GM19463 (cell line): ENCODE data around the gene LSM7.

ENCODE experiments used
- ATAC-seq: cut with Tn5 transposase; IDR thresholded peaks from one replicate; pipeline ENCODE4 v1.9.1; 2021; ENCODE audit warnings: mild to moderate bottlenecking, moderate library complexity; ENCODE audit not compliant: unreplicated experiment

Gene LSM7

DNA sequence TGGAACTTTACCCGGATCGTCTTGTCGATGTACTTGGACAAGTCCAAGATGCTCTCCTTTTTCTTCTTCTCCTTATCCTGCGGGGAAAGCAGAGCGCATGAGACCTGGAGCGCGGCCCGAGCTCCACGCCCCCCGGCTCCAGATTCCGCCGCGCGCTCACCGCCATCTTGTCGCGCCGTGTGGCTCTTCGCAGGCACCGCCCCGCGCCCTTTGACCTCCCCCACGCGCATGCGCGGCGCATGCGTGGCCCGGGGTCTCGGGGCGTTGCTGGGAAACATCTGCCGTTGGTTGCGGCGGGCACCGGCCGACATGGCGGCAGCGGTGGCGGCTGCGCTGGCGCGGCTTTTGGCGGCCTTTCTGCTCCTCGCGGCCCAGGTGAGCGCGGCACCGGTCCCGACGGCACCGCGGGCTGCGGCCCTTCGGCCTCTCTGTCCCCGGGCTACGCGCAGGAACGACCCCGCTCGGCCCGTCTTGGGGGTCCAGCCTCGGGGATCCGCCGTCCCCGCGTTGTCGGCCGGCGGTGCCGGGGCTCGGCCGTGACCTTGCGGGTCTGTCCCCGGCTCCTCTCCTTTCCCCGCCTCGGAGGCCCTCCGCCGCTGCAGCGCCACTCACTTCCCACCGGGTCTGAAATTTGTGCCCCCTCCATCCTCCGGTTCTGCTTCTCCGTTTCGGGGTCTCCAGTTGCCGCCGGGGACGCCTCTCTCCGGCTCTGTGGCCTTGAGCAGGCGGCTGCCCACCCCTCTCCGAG is at the start of gene LSM7, which contains the start of gene SPPL2B:
Gene LSM7 (minus strand): TSS at position 186 of the 748 bp plus-strand sequence. CDS start 20 bp downstream, at position 166.
Gene SPPL2B (plus strand): TSS at position 284 of the 748 bp plus-strand sequence. CDS start 26 bp downstream, at position 310.
- ATAC-seq = peak; percentile 63

DNA sequence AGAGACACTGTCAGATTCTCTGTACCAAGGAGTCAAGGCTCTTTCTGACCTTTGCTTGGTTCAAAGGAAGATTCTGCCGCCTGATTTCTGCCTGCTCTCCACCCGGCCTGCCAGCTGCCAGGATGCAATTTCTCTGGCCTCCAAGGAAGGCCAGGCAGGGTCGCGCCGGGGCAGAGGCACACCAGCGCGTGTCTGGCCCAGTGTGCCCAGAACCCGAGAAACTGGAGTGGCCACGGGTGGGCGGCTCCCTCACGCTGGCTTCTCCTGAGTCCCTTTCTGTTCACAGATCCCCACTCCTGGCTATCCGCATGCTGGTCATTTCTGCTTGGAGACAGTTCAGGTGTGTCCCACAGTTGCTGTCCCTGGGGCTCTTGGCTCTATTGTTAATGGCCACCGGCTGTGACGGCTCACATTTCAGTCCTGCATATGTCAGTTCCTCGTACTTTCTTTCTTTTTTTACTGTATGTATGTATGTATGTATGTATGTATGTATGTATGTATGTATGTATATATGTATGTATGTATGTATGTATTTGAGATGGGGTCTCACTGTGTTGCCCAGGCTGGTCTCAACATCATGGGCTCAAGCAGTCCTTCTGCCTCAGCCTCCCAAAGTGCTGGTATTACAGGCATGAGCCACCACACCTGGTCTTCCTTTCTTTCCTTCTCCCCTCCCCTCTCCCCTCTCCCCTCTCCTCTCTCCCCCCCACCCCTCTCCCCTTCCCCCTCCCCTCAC is 48.6 kb upstream of the LSM7 start:
- no peak for ATAC-seq

DNA sequence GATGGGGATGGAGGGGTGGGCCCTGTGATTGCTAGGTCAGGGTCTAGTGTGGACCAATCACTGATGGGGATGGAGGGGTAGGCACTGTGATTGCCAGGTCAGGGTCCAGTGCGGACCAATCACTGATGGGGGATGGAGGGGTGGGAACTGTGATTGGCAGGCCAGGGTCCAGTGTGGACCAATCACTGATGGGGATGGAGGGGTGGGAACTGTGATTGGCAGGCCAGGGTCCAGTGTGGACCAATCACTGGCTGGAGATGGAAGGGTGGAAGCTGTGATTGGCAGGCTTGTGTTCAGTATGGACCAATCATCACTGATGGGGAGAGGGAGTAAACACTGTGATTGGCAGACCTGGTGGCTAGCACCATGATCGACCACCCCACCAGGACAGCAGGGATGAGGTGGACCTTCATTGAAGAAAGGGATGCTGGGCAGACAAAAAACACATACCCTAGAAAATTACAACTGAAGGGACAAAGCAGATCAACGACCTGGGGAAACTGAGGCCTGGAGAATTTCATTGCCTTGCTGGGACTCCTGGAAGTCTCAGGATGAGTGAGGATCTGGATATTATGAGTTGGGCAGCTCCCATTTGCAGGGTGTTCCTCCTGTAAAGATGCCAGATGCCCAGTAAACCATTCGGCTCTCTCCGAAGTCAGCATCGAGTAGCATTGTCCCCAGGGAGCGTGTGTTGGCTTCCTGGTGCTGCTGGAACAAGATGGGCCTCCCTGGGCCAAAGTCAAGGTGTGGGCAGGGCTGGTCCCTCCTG is 47.2 kb upstream of the LSM7 start:
- ATAC-seq = no peak

DNA sequence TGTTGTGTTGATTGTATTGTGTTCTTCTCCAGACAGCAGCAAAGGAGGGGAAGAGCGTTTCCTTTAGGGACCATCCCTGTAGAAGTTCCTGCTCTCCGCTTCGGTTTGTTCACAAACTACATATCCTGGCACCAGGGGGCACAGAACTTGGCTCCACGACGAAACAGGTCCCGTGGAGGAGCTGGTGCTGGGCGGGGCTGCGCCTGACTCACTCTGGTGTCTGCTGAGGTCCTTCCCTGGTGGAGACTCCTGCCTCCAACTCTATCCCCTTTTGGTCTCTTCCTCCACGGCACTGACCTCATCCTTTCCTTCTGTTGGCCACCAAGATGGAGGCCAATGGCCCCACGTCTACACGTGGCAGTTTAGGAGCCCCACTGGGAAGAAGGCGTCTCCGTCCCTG is 46.4 kb upstream of the LSM7 start:
- no peak for ATAC-seq

DNA sequence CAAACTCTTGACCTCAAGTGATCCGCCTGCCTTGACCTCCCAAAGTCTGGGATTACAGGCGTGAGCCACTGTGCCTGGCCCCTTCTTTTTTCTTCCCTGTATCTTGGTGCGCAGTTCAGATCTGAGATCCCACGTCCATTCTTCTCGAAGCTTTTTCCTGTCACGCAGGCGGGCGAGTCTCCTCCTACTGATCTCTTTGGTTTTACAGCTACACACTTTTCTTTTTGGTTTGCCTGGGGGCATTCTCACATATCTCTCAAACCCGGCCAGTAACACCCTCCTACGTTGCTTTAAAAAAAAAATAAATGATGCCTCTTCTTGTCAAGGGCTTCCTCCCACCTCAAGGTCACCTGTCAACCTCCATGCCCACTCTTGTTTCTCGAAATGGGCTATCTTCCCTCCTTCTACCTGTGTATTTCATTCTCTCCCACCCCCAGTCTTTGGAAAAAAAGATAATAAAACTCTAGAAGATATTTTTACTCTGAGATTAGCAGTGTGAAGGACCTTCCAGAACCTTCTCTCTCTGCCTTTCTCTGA is 43.8 kb upstream of the LSM7 start:
- ATAC-seq = no peak

DNA sequence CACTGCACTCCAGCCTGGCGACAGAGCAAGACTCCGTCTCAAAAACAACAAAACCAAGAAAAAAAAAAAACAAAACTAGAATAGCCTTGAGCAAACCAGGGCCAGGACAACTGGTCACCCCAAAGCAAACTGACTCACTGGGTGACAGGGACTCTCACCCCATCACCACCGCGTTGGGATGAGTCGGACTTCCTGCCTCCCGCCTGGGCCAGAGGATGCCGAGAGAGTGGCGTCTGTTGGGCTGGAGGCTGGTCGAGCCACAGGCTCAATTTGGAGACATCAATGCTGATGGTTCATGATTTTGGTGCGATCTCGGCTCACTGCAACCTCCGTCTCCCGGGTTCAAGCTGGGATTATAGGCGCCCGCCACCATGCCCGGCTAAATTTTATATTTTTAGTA is 43.3 kb upstream of the LSM7 start:
- no peak for ATAC-seq

DNA sequence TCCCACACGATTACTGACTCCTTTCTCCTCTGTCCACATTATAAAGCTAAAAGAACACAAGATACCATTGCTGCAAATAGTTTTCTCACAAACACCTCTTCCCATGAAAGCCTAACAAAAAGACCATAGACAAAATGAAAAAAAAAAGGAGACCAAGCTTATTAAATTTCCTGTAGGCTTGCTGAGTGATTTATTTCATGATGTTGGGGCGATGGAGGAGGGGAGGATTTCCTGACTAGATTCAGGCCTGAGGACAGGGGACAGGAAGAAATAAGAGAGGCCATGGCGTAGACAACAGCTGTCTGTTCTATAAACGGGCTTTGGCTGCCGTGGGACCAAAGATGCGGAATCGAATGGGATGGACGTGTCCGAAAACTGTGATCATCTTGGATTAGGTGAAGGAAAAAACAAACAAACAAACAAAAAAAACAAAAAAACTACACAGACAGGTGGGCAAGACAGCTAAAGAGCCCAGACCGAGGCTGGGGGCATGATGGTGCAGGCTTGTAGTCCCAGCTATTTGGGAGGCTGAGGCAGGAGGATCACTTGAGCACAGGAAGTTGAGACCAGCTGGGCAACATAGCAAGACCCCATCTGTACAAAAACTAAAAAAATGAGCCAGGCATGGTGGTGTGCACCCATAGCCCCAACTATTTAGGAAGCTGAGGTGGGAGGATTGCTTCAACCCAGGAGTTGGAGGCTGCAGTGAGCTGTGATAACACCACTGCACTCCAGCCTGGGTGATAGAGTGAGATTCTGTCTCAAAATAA is 37.0 kb upstream of the LSM7 start:
- ATAC-seq = no peak

DNA sequence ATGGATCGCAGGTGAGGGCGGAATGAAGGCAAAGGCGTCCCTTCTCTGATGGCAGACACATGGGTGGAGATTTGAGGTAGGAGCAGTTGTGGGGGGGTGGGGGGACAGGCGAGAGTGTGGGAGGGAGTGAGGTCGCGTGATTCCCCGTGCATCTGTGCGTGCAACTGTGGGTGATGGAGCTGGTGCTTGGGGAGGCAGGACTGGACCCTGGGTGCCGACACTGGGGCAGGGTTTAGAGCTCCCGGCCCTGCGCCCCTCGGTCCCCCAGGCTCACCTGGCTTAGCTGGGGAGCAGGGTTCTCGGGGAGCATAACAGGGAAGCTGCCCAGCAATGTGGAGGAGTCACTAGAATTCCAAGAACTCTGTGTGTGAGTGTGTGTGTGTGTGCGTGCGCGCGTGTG is 35.0 kb upstream of the LSM7 start:
- ATAC-seq = no peak

DNA sequence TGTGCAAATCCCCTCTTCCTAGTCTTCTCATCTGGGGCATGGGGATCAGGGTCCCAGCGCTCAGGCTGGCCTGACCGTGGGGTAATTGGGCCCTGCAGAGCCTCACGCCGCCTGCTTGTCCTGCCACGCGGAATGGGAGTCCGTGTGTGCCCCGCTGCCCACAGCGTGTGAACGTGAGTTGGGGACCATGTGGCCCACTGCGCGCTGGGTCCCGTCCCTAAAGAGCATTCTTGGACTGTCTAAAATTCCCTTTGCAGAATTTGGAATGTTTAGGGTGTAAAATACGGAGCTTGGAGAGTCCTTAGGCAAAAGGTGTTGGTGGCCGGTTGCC is 34.5 kb upstream of the LSM7 start:
- ATAC-seq = no peak

DNA sequence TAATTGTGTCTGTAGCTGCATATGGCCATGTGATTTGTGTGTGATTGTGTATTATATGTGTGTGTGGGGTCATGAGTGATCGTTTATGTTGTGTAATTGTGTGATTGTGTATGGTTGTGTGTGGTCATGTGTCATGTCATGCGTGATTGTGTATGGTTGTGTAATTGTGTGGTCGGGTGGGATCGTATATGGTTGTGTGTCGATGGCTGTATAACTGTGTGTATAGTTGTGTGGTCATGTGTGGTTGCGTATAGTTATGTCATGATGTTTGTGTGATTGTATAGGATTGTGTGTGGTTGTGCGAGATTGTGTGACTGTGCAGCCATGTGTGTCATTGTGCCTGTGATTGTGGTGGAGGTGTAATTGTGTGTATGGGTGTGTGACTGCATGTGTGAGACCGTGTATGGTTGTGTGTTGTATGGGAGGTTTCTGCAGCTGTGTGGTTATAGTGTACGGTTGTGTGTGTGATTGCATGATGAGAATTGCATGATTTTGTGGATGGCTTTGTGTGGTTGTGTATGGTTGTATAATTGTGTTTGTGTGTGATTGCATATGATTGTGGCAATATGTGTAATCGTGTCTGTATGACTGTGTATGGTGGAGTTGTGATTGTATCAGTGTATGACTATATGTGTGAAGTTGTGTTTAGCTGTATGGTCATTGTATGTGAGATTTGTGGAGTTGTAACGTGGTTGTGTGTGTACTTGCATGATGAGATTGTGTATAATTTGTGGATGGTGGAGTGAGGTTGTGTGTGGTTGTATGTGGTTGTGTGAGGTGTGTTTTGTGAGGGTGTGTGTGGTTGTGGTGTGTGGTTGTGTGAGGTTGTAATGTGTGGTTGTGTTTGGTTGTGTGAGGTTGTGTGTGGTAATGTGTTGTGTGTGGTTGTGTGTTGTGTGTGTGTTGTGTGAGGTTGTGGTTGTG is 33.9 kb upstream of the LSM7 start:
- no peak for ATAC-seq

DNA sequence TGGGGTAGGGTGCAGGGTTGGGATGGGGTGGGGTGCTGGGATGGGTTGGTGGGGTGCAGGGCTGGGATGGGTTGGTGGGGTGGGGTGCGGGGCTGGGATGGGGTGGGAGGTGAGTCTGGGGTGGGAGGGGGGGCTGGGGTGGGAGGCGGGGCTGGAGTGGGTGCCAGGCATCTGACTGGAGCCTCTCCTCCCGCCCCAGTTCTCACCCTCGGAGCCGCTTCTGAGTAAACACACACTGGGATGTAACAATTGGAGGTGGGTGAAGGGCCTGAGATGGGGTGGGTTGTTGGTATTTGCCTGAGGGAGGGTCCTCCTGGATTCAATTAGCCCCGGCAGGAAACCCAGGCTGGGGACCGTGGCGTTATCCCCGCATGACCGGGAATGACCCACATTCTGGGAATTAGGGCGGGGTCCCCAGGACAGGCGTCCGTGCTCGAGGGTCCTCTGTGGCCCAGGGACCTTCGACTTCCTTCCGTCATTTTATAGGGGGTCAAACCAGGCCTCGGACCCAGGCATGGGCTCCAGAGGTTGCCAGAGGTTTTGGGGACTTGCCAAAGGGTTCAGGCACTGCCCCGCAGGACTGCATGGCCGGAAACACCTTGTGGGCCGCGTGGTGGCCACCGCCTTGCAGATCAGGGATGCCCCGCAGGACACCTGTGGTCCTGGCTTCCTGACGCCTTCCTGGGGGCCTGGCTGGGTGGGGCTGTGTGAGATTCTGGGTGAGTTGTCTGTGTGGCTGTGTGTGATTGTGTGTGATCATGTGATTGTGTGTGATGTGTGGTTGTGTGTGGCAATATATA is 33.1 kb upstream of the LSM7 start:
- no peak for ATAC-seq

DNA sequence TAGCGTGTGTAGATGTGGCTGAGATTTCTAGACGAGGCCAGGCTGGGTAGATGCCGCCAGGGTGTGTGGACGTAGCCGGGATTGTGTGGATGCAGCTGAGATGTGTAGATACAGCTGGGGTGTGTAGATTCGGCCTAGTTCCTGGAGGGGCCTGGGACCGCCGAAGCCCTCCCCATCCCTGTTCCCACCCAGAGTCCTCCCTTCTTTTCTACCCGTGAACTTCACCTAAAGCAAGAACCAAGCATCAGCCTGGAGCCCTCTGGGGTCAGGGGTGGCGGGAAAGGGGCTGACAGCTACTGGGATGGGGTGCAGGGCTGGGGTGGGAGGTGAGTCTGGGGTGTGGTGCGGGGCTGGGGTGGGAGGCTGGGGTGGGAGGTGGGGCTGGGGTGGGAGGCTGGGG is 32.4 kb upstream of the LSM7 start:
- no peak for ATAC-seq

DNA sequence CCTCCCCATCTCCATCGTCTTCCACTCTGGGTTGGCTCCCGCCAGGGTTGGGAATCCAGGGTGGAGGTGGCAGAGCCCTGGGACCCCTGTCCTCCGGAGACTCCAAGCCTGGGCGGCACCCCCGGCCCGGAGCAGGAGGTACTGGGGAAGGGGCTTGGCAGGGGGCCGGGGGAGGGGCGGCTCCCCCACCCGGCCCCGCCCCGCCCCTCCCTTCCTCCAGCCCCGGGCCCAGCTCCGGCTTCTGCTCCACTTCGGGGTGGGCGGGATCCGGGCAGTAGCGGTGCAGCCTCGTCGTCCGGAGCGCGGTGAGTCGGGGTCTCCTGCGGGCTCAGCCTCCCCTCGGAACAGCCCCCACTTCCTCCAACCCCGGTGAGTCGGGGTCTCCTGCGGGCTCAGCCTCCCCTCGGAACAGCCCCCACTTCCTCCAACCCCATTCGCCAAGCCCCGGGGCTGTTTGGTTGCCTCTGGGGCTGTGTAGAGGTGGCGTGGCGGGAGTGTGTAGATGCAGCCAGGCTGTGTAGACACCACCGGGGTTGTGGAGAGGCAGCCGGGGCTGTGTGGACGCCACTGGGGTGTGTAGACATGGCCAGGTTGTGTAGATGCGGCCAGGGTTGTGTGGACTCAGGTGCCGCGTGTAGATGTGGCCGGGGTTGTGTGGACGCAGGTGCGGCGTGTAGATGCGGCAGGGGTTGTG is 31.8 kb upstream of the LSM7 start, which contains the start of gene TMPRSS9:
Gene TMPRSS9 (plus strand): TSS at position 274 of the 694 bp plus-strand sequence. CDS start 29,521 bp downstream, outside the sequence.
- no peak for ATAC-seq

DNA sequence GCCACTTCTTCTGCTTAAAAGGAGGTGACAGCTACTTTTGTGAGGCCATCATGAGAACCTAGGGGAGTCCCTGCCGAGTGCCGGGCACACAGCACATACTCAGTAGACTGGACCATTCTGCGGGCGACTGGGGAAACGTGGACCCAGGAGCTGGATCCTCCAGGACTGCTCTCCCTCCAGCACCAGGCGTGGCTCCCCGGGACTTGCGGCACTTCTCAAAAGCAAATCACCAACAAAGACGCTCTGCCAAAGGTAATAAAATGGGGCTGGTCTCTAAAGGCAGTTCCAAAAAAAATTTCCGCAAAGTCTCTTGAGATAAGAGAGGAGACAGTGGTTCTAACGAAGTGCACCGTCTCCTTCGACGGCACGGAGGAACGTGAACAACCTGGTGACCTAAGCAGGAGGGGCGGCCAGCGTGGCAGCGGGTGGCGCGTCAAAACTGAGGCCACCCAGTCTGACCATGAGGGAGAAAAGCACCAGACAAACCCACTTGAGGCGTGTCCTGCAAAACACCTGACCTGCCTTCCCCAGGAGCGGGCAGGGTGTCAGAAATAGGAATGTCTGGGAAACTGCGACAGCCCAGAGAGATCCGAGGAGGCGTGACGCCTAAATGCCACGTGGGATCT is 30.3 kb upstream of the LSM7 start:
- no peak for ATAC-seq

DNA sequence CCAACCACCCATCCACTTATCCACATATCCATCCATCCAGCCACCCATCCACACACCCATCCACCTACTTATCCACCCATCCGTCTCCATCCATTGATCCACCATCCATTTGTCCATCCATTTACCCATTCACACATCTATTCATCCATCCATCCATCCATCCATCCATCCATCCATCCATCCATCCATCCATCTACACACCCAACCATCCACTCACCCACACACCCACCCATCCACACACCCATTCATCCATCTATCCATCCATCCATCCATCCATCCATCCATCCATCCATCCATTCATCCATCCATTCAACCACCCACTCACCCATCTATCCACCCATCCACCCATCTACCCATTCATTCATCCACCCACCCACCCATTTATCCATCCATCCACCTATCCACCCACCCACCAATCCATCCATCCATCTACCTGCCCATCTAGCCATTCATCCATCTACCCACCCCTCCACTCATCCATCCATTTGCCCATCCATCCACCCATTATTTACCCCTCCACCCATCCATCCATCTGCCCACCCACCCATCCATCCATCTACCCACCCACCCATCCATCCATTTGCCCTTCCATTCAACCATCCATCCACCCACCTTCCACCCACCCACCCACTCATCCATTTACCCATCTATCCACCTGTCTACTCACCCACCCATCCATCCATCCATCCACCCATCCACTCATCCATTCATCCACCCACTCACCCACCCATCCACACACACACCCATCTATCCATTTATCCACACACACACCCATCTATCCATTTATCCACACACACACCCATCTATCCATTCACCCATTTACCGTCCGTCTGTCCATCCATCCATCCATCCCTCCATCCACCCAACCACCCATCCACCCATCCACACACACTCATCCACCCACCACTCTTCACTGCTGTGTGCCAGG is 29.2 kb upstream of the LSM7 start:
- ATAC-seq = no peak

DNA sequence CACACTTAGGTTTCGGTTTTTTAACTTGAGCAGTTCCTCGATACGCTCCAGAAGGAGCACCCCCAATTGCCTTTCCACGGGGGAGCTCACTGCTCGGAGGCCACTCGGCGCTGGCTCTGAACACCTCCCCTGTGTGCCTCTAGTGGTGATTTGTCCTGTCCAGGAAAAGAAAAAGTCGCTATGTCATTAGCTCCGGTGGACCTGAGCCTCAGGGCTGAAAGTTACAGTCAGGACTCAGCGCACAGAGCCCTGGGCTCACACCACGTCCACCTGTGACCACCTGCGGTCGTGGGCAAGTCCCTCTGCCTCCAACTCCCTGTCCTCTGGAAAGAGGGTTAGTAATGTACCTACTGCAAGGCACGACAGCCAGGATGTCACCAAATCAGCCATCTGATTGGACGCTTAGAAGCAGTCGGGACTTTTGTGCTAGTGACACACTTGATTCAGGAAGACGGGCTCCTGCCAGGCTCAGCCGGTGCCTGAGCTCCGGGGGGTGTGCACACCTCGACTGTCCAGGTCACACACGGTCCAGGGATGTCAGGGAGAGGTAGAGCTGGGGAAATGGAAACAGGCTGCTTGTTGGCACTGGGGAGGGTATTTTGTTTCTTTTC is 27.8 kb upstream of the LSM7 start:
- ATAC-seq = no peak
